GM23338 (cell line): Measurements from ENCODE around the gene GRIK1. TPM values are rescaled to one million over a fixed set of nuclear protein-coding genes. Genes with fewer than 3 reads are reported as not detected.

Source experiments
- ATAC-seq: fragments of 200-7000 bp; cut with Tn5 transposase; 3 replicates; pipeline ENCODE4 v1.9.1; 2020
- DNase-seq: peaks from one replicate; pipeline ENCODE4 v3.0.0-alpha.2; 2015; ENCODE audit warnings: low spot score
- H2AFZ ChIP-seq: fragments of 200-600 bp; sonication (generic); 2 replicates; pipeline ENCODE4 v1.8.0; 2016; ENCODE audit warnings: antibody characterized with exemption, mild to moderate bottlenecking, moderate library complexity
- H3F3A ChIP-seq: fragments of 200-600 bp; sonication (generic); replicated peaks from 2 replicates; pipeline ENCODE4 v1.8.0; 2017; ENCODE audit warnings: antibody characterized with exemption, mixed run types, low read depth
- H3K27ac ChIP-seq: fragments of 200-600 bp; sonication (generic); 2 replicates; pipeline ENCODE4 v1.6.1; 2016; ENCODE audit warnings: low read depth
- H3K27me3 ChIP-seq: fragments of 200-600 bp; sonication (generic); 2 replicates; pipeline ENCODE4 v1.8.0; 2016; ENCODE audit warnings: mild to moderate bottlenecking, mixed run types, moderate library complexity; ENCODE audit not compliant: insufficient read depth
- H3K36me3 ChIP-seq: fragments of 200-600 bp; sonication (generic); 2 replicates; pipeline ENCODE4 v1.8.0; 2016; ENCODE audit warnings: mild to moderate bottlenecking; ENCODE audit not compliant: insufficient read depth
- H3K4me1 ChIP-seq: fragments of 200-600 bp; sonication (generic); 2 replicates; pipeline ENCODE4 v1.8.0; 2016; ENCODE audit warnings: mild to moderate bottlenecking, moderate library complexity; ENCODE audit not compliant: insufficient read depth
- H3K4me2 ChIP-seq: fragments of 200-600 bp; sonication (generic); 2 replicates; pipeline ENCODE4 v1.7.1; 2017; ENCODE audit warnings: mixed run types
- H3K4me3 ChIP-seq: fragments of 200-600 bp; sonication (generic); 2 replicates; pipeline ENCODE4 v1.6.1; 2016; ENCODE audit warnings: mixed run types
- H3K79me2 ChIP-seq: fragments of 200-600 bp; sonication (generic); replicated peaks from 2 replicates; pipeline ENCODE4 v1.8.0; 2017; ENCODE audit warnings: mild to moderate bottlenecking; ENCODE audit not compliant: insufficient read depth
- H3K9me2 ChIP-seq: fragments of 200-600 bp; sonication (generic); 2 replicates; pipeline ENCODE4 v1.8.0; 2017; ENCODE audit not compliant: insufficient read depth
- H4K20me1 ChIP-seq: fragments of 200-600 bp; sonication (generic); replicated peaks from 2 replicates; pipeline ENCODE4 v1.8.0; 2017; ENCODE audit warnings: mild to moderate bottlenecking; ENCODE audit not compliant: insufficient read depth
- H3K27ac Mint-ChIP-seq: 2 replicates; pipeline ENCODE4 v1.8.0; 2020; ENCODE audit warnings: inconsistent platforms, mild to moderate bottlenecking, moderate library complexity, mixed read lengths
- H3K27me3 Mint-ChIP-seq: 3 replicates; pipeline ENCODE4 v1.8.0; 2022; ENCODE audit warnings: low read depth, mild to moderate bottlenecking, moderate library complexity, mixed read lengths, inconsistent platforms; ENCODE audit not compliant: insufficient read depth, poor library complexity
- H3K36me3 Mint-ChIP-seq: 3 replicates; pipeline ENCODE4 v1.8.0; 2021; ENCODE audit warnings: low read depth, mild to moderate bottlenecking, inconsistent platforms, moderate library complexity, mixed read lengths
- H3K4me1 Mint-ChIP-seq: 3 replicates; pipeline ENCODE4 v1.8.0; 2020; ENCODE audit warnings: mild to moderate bottlenecking, inconsistent platforms, mixed read lengths
- H3K4me3 Mint-ChIP-seq: 3 replicates; pipeline ENCODE4 v1.8.0; 2021; ENCODE audit warnings: moderate library complexity, mild to moderate bottlenecking, inconsistent platforms, mixed read lengths
- H3K9me3 Mint-ChIP-seq: 3 replicates; pipeline ENCODE4 v1.8.0; 2020; ENCODE audit warnings: moderate library complexity, mild to moderate bottlenecking, inconsistent platforms, mixed read lengths
- CREB1 ChIP-seq: fragments of 250-450 bp; sonication (Bioruptor Pico); IDR thresholded peaks from 2 replicates; pipeline ENCODE4 v1.5.0; 2020; ENCODE audit warnings: low read depth, mild to moderate bottlenecking, moderate library complexity
- NANOG ChIP-seq: IDR thresholded peaks from 2 replicates; pipeline ENCODE4 v1.6.1; 2016; ENCODE audit warnings: antibody characterized with exemption, borderline replicate concordance
- REST ChIP-seq: IDR thresholded peaks from one replicate; pipeline ENCODE4 v1.6.1; 2018; ENCODE audit warnings: antibody characterized with exemption; ENCODE audit not compliant: unreplicated experiment
- ZNF331 ChIP-seq: fragments of 250-450 bp; sonication (Bioruptor Pico); IDR thresholded peaks from 2 replicates; pipeline ENCODE4 v1.5.0; 2020; ENCODE audit warnings: low read depth, mild to moderate bottlenecking, moderate library complexity
- polyA plus RNA-seq: library from polyadenylated mRNA; unstranded; fragments of >200 nt; fragmentation: Nextera tagmentation; extraction: Ambion mirVana; gene quantifications from 2 replicates; pipeline ENCODE4 v1.2.1, GENCODE V29; 2016
- total RNA-seq: library from RNA; depleted of rRNA; stranded (reverse); fragments of >200 nt; shearing (Covaris generic); gene quantifications from 2 replicates; pipeline ENCODE4 v1.2.3, GENCODE V29; 2014
- TF ChIP-seq, protein P1 (sequence below): IDR thresholded peaks from 2 replicates; pipeline ENCODE4 v1.6.1; 2016; ENCODE audit warnings: antibody characterized with exemption

GRIK1 gene
- total and polyA plus RNA-seq, 2 experiments from 2014 or later = 0.18 to 0.42 TPM

- Mint-ChIP-seq H3K36me3 (no peaks in the 10 kb centered on the region), H3K9me3 (no peaks in the 10 kb centered on the region), H3K4me1 (no peaks in the 10 kb centered on the region), H3K27ac (no peak overlapping the region), H3K27me3 (no peaks in the 10 kb centered on the region), H3K4me3 (no peak overlapping the region)
- H3K4me1 ChIP-seq = no peaks in the 10 kb centered on the region
- no peak for DNase-seq
- no peak overlapping the region for H3K27ac ChIP-seq
- ATAC-seq = no peak
- peaks cover 9% of the 10 kb centered on the region; the same call in 1 of the 2 replicates for H3K9me2 ChIP-seq
- TF ChIP-seq CREB1 (CRISPR knock-in tag) (no peak), NANOG (no peak), ZNF331 (no peak)
- TF ChIP-seq, protein P1, sequence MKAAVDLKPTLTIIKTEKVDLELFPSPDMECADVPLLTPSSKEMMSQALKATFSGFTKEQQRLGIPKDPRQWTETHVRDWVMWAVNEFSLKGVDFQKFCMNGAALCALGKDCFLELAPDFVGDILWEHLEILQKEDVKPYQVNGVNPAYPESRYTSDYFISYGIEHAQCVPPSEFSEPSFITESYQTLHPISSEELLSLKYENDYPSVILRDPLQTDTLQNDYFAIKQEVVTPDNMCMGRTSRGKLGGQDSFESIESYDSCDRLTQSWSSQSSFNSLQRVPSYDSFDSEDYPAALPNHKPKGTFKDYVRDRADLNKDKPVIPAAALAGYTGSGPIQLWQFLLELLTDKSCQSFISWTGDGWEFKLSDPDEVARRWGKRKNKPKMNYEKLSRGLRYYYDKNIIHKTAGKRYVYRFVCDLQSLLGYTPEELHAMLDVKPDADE = no peak
- H3K4me2 ChIP-seq = no peak overlapping the region
- no peaks in the 10 kb centered on the region for H3K36me3 ChIP-seq
- no peak overlapping the region for H3K4me3 ChIP-seq
- H2AFZ ChIP-seq = no peak overlapping the region
- no peaks in the 10 kb centered on the region for H3F3A ChIP-seq
- H3K79me2 ChIP-seq = no peaks in the 10 kb centered on the region
- no peaks in the 10 kb centered on the region for H4K20me1 ChIP-seq
- H3K27me3 ChIP-seq = no peaks in the 10 kb centered on the region
These were observed 309.4 kb downstream of the GRIK1 start for GRCh38 chr21:29630441-29630840.

- Histone ChIP-seq H3K36me3 (no peaks in the 10 kb centered on the region), H4K20me1 (no peaks in the 10 kb centered on the region), H3K4me1 (no peaks in the 10 kb centered on the region), H2AFZ (no peak overlapping the region), H3K27me3 (no peaks in the 10 kb centered on the region), H3K4me3 (no peak overlapping the region), H3K9me2 (peaks cover 7% of the 10 kb centered on the region; the same call in 1 of the 2 replicates), H3K4me2 (no peak overlapping the region), H3K27ac (no peak overlapping the region), H3K79me2 (no peaks in the 10 kb centered on the region), H3F3A (no peaks in the 10 kb centered on the region)
- no peak for DNase-seq
- Mint-ChIP-seq H3K27ac (no peak overlapping the region), H3K4me3 (no peak overlapping the region), H3K9me3 (no peaks in the 10 kb centered on the region), H3K4me1 (no peaks in the 10 kb centered on the region), H3K36me3 (no peaks in the 10 kb centered on the region), H3K27me3 (no peaks in the 10 kb centered on the region)
- TF ChIP-seq REST = no peak
- no peak for ATAC-seq
These were observed 311.9 kb downstream of the GRIK1 start for GRCh38 chr21:29627905-29628304.
